ENCODE measurements around the gene TTC19.

The TTC19 gene

DNA sequence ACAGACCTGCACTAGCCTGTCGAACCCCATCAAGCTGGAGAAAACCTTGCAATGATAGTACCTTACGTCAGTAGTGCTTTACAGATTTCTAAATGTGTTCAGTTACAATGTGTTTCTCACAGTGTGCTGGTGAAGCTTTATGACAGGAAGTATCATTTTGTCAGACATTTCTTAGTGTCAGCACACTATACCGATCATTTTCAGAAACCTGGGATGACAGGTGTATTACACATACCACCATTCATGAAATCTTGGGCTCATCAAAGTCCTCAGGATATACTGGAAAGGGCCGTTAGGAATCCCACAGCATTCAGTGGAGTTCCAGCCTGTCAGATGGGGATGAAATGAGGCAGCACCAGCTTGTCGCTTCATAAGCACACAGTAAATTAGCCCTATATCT lies 27.3 kb downstream of the TTC19 start:
- Histone ChIP-seq H3K27me3 (ENCODE audit: control insufficient read depth in 1 of 2, insufficient read depth in 2 of 2, low read length in 2 of 2) (no peaks in the 10 kb centered on the region), H3K9me3 (ENCODE audit: control insufficient read depth in 1 of 2, low read length in 2 of 2) (no peaks in the 10 kb centered on the region), H3K27ac (ENCODE audit: low read depth, low read length) (no peak overlapping the region), H3K9ac (ENCODE audit: low read depth in 1 of 2, low read length in 2 of 2) (no peak overlapping the region), H3K36me3 (ENCODE audit: control insufficient read depth in 1 of 2, insufficient read depth in 2 of 2, low read length in 2 of 2) (peaks cover 43 to 95% of the 10 kb centered on the region in 2 donors), H3K4me3 (ENCODE audit: low read depth in 1 of 2, low read length in 2 of 2) (no peak overlapping the region), H3K4me1 (ENCODE audit: control insufficient read depth in 1 of 2, insufficient read depth in 2 of 2, low read length in 2 of 2) (no peaks in the 10 kb centered on the region)

DNA sequence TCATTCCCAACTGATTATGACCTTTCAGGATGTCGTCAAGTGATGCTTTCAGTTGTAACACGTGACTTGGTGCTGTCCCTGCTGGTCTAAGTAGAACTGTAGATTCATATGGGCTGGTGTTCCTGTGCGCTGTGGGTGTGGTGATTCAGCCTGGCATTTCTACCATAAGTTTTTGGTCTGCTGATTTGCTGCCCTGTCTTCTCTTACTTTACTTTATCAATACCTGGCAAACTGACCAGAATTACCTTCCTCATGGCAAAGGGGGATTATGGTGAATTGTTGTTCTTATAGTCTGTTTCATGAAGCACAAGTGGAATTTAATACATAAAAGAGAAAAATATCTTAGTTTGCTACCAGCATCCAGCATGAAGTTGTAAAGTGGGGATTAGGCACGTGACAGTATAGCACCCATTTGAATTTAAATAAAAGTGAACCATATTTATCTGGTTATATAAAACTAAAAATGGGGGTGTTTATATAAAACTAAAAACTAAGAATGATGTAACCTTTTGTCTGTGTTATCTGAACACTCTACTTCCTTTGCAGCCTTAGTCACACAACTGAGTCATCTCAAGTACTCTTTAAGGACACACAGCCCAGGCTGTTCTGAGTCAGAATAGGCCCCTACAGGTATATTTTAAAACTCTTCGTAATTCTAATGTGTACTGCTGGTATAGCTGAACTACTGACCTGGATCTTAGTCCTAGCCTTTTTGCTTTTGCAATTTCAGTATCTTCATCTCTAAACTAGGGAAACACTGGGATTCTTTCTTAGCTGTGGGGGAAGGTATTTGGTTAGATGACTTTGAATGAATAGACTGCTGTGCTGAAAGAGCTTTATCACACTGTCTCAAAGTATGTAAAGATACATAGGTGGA lies 28.3 kb downstream of the TTC19 start:
- Histone ChIP-seq H3K9ac (ENCODE audit: low read depth in 1 of 2, low read length in 2 of 2) (no peak overlapping the region), H3K4me1 (ENCODE audit: control insufficient read depth in 1 of 2, insufficient read depth in 2 of 2, low read length in 2 of 2) (no peaks in the 10 kb centered on the region), H3K9me3 (ENCODE audit: control insufficient read depth in 1 of 2, low read length in 2 of 2) (no peaks in the 10 kb centered on the region), H3K27ac (ENCODE audit: low read depth, low read length) (no peak overlapping the region), H3K4me3 (ENCODE audit: low read depth in 1 of 2, low read length in 2 of 2) (no peak overlapping the region), H3K27me3 (ENCODE audit: control insufficient read depth in 1 of 2, insufficient read depth in 2 of 2, low read length in 2 of 2) (no peaks in the 10 kb centered on the region), H3K36me3 (ENCODE audit: control insufficient read depth in 1 of 2, insufficient read depth in 2 of 2, low read length in 2 of 2) (peaks cover 46 to 95% of the 10 kb centered on the region in 2 donors)

- Histone ChIP-seq H3K36me3 (ENCODE audit: control insufficient read depth in 1 of 2, insufficient read depth in 2 of 2, low read length in 2 of 2) (peaks cover 45 to 95% of the 10 kb centered on the region in 2 donors), H3K9ac (ENCODE audit: low read depth in 1 of 2, low read length in 2 of 2) (no peak overlapping the region), H3K27ac (ENCODE audit: low read depth, low read length) (no peak overlapping the region), H3K4me1 (ENCODE audit: control insufficient read depth in 1 of 2, insufficient read depth in 2 of 2, low read length in 2 of 2) (no peaks in the 10 kb centered on the region), H3K27me3 (ENCODE audit: control insufficient read depth in 1 of 2, insufficient read depth in 2 of 2, low read length in 2 of 2) (no peaks in the 10 kb centered on the region), H3K4me3 (ENCODE audit: low read depth in 1 of 2, low read length in 2 of 2) (no peak overlapping the region), H3K9me3 (ENCODE audit: control insufficient read depth in 1 of 2, low read length in 2 of 2) (no peaks in the 10 kb centered on the region)
Observed at GRCh38 chr17:16033729-16034349, 34.2 kb downstream of the TTC19 start.

DNA sequence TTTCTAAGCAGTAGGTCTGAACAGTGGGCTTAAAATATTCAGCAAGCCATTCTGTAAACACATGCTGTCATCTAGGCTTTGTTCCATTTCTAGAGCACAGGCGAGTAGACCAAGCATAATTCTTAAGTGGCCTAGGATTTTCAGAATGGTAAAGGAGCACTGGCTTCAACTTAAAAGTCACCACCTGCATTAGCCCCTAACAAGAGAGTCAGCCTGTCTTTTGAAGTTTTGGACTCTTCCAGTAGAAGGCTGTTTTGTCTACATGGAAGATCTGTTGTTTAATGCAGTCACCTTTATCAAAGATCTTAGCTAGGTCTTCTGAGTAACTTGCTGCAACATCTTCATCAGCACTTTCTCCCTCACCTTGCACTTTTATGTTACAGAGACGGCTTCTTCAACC lies 36.6 kb downstream of the TTC19 start:
- H3K4me1 ChIP-seq (ENCODE audit: control insufficient read depth in 1 of 2, insufficient read depth in 2 of 2, low read length in 2 of 2): peaks cover 0 to 8% of the 10 kb centered on the region in 2 donors
- no peak overlapping the region for H3K4me3 ChIP-seq (ENCODE audit: low read depth in 1 of 2, low read length in 2 of 2)
- no peaks in the 10 kb centered on the region for H3K9me3 ChIP-seq (ENCODE audit: control insufficient read depth in 1 of 2, low read length in 2 of 2)
- no peak overlapping the region for H3K9ac ChIP-seq (ENCODE audit: low read depth in 1 of 2, low read length in 2 of 2)
- no peaks in the 10 kb centered on the region for H3K27me3 ChIP-seq (ENCODE audit: control insufficient read depth in 1 of 2, insufficient read depth in 2 of 2, low read length in 2 of 2)
- no peak overlapping the region for H3K27ac ChIP-seq (ENCODE audit: low read depth, low read length)
- H3K36me3 ChIP-seq (ENCODE audit: control insufficient read depth in 1 of 2, insufficient read depth in 2 of 2, low read length in 2 of 2): peaks cover 40 to 90% of the 10 kb centered on the region in 2 donors

GRCh38 chr17:16037636-16038035 lies 38.0 kb downstream of the TTC19 start:
- H3K9me3 ChIP-seq (ENCODE audit: control insufficient read depth in 1 of 2, low read length in 2 of 2): no peaks in the 10 kb centered on the region
- no peaks in the 10 kb centered on the region for H3K27me3 ChIP-seq (ENCODE audit: control insufficient read depth in 1 of 2, insufficient read depth in 2 of 2, low read length in 2 of 2)
- peaks cover 0 to 9% of the 10 kb centered on the region in 2 donors for H3K4me1 ChIP-seq (ENCODE audit: control insufficient read depth in 1 of 2, insufficient read depth in 2 of 2, low read length in 2 of 2)
- no peak overlapping the region for H3K4me3 ChIP-seq (ENCODE audit: low read depth in 1 of 2, low read length in 2 of 2)
- H3K9ac ChIP-seq (ENCODE audit: low read depth in 1 of 2, low read length in 2 of 2): no peak overlapping the region
- H3K36me3 ChIP-seq (ENCODE audit: control insufficient read depth in 1 of 2, insufficient read depth in 2 of 2, low read length in 2 of 2): peaks cover 41 to 87% of the 10 kb centered on the region in 2 donors
- H3K27ac ChIP-seq (ENCODE audit: low read depth, low read length): no peak overlapping the region

GRCh38 chr17:16040710-16041251 lies 41.2 kb downstream of the TTC19 start:
- H3K27me3 ChIP-seq (ENCODE audit: control insufficient read depth in 1 of 2, insufficient read depth in 2 of 2, low read length in 2 of 2): no peaks in the 10 kb centered on the region
- H3K4me1 ChIP-seq (ENCODE audit: control insufficient read depth in 1 of 2, insufficient read depth in 2 of 2, low read length in 2 of 2): peaks cover 0 to 9% of the 10 kb centered on the region in 2 donors
- no peak overlapping the region for H3K27ac ChIP-seq (ENCODE audit: low read depth, low read length)
- H3K9ac ChIP-seq (ENCODE audit: low read depth in 1 of 2, low read length in 2 of 2): no peak overlapping the region
- H3K4me3 ChIP-seq (ENCODE audit: low read depth in 1 of 2, low read length in 2 of 2): no peak overlapping the region
- H3K36me3 ChIP-seq (ENCODE audit: control insufficient read depth in 1 of 2, insufficient read depth in 2 of 2, low read length in 2 of 2): peaks cover 41 to 86% of the 10 kb centered on the region in 2 donors
- no peaks in the 10 kb centered on the region for H3K9me3 ChIP-seq (ENCODE audit: control insufficient read depth in 1 of 2, low read length in 2 of 2)

DNA sequence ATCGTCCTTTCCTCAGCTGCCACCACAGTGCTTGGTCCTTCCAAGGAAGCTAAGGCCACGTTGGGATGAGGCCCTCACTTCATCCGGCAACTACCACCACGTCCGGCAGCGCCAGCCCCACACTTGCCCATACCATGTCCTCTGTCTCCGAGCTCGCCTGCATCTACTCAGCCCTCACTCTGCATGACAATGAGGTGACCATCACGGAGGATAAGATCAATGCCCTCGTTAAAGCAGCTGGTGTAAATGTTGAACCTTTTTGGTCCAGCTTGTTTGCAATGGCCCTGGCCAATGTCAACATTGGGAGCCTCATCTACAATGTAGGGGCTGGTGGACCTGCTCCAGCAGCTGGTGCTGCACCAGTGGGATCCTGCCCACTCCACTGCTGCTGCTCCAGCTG lies 44.9 kb downstream of the TTC19 start:
- Histone ChIP-seq H3K4me1 (ENCODE audit: control insufficient read depth in 1 of 2, insufficient read depth in 2 of 2, low read length in 2 of 2) (peaks cover 0 to 9% of the 10 kb centered on the region in 2 donors), H3K4me3 (ENCODE audit: low read depth in 1 of 2, low read length in 2 of 2) (no peak overlapping the region), H3K27ac (ENCODE audit: low read depth, low read length) (no peak overlapping the region), H3K9me3 (ENCODE audit: control insufficient read depth in 1 of 2, low read length in 2 of 2) (no peaks in the 10 kb centered on the region), H3K36me3 (ENCODE audit: control insufficient read depth in 1 of 2, insufficient read depth in 2 of 2, low read length in 2 of 2) (peaks cover 54 to 85% of the 10 kb centered on the region in 2 donors), H3K27me3 (ENCODE audit: control insufficient read depth in 1 of 2, insufficient read depth in 2 of 2, low read length in 2 of 2) (no peaks in the 10 kb centered on the region), H3K9ac (ENCODE audit: low read depth in 1 of 2, low read length in 2 of 2) (no peak overlapping the region)

- Histone ChIP-seq H3K4me3 (ENCODE audit: low read depth in 1 of 2, low read length in 2 of 2) (no peak overlapping the region), H3K36me3 (ENCODE audit: control insufficient read depth in 1 of 2, insufficient read depth in 2 of 2, low read length in 2 of 2) (peaks cover 51 to 82% of the 10 kb centered on the region in 2 donors), H3K4me1 (ENCODE audit: control insufficient read depth in 1 of 2, insufficient read depth in 2 of 2, low read length in 2 of 2) (no peaks in the 10 kb centered on the region), H3K9ac (ENCODE audit: low read depth in 1 of 2, low read length in 2 of 2) (no peak overlapping the region), H3K9me3 (ENCODE audit: control insufficient read depth in 1 of 2, low read length in 2 of 2) (no peaks in the 10 kb centered on the region), H3K27ac (ENCODE audit: low read depth, low read length) (no peak overlapping the region), H3K27me3 (ENCODE audit: control insufficient read depth in 1 of 2, insufficient read depth in 2 of 2, low read length in 2 of 2) (no peaks in the 10 kb centered on the region)
Observed at GRCh38 chr17:16046966-16047365, 47.3 kb downstream of the TTC19 start.

DNA sequence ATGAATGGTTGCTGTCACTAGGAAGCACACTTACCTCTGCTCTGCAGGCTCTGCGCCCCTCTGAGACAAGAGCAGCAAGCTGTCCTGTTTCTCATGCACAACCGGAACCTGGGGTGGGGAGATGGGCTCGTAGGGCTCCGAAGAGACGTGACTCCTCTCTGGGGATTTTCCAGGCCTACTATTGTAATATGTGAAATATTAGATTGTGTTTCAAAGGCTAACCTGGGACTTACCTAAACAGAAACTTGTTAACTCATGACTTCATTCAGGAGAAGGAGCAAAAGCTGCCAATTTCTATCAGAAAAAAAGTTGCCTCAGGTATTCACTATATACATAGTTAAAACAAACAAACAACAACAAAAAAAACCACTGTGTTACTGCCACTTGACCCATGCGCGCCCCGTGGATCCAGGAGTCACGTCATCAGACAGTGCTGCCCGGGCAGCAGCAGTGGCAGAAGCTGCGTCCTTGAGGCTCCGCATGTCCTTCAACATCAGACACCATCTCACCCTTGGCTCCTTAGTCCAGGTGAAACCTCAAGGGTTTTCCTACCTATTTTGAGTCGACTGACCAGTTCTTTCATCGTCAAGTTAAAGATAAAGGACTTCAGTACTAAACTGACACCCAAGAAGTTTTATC lies 49.3 kb downstream of the TTC19 start:
- Histone ChIP-seq H3K9ac (ENCODE audit: low read depth in 1 of 2, low read length in 2 of 2) (no peak overlapping the region), H3K4me3 (ENCODE audit: low read depth in 1 of 2, low read length in 2 of 2) (no peak overlapping the region), H3K9me3 (ENCODE audit: control insufficient read depth in 1 of 2, low read length in 2 of 2) (no peaks in the 10 kb centered on the region), H3K36me3 (ENCODE audit: control insufficient read depth in 1 of 2, insufficient read depth in 2 of 2, low read length in 2 of 2) (peaks cover 40 to 81% of the 10 kb centered on the region in 2 donors), H3K4me1 (ENCODE audit: control insufficient read depth in 1 of 2, insufficient read depth in 2 of 2, low read length in 2 of 2) (no peaks in the 10 kb centered on the region), H3K27ac (ENCODE audit: low read depth, low read length) (no peak overlapping the region), H3K27me3 (ENCODE audit: control insufficient read depth in 1 of 2, insufficient read depth in 2 of 2, low read length in 2 of 2) (no peaks in the 10 kb centered on the region)

GRCh38 chr17:16050844-16051243 lies 51.2 kb downstream of the TTC19 start:
- no peak overlapping the region for H3K9ac ChIP-seq (ENCODE audit: low read depth in 1 of 2, low read length in 2 of 2)
- no peaks in the 10 kb centered on the region for H3K9me3 ChIP-seq (ENCODE audit: control insufficient read depth in 1 of 2, low read length in 2 of 2)
- H3K27me3 ChIP-seq (ENCODE audit: control insufficient read depth in 1 of 2, insufficient read depth in 2 of 2, low read length in 2 of 2): no peaks in the 10 kb centered on the region
- no peak overlapping the region for H3K27ac ChIP-seq (ENCODE audit: low read depth, low read length)
- H3K4me3 ChIP-seq (ENCODE audit: low read depth in 1 of 2, low read length in 2 of 2): no peak overlapping the region
- H3K36me3 ChIP-seq (ENCODE audit: control insufficient read depth in 1 of 2, insufficient read depth in 2 of 2, low read length in 2 of 2): peaks cover 34 to 81% of the 10 kb centered on the region in 2 donors
- H3K4me1 ChIP-seq (ENCODE audit: control insufficient read depth in 1 of 2, insufficient read depth in 2 of 2, low read length in 2 of 2): no peaks in the 10 kb centered on the region
